Psoas muscle (tissue), 8 donors: ENCODE measurements around the gene RTL1. TPM values are rescaled to one million over a fixed set of nuclear protein-coding genes. Genes with fewer than 3 reads are reported as not detected.

ENCODE experiments used
- ATAC-seq, 4 donors: fragments of 200-7000 bp; cut with Tn5 transposase; one replicate each; pipeline ENCODE4 v1.9.1; 2020; ENCODE audit warnings: moderate library complexity in 3 of 4, mild to moderate bottlenecking in 2 of 4
- DNase-seq, 2 donors: peaks; one replicate each; pipeline ENCODE4 v3.0.0-alpha.2; 2020
- H3K27ac ChIP-seq: fragments of 200-600 bp; one replicate; pipeline ENCODE4 v1.8.0; 2022
- H3K27me3 ChIP-seq, 3 donors: fragments of 200-600 bp in 1 of 3; one replicate each; pipeline versions ENCODE4 v1.6.1 to v1.8.0; 2013 to 2022; ENCODE audit warnings: low read length in 2 of 3, mild to moderate bottlenecking in 2 of 3, moderate library complexity in 1 of 3; ENCODE audit not compliant: insufficient read depth in 3 of 3
- H3K36me3 ChIP-seq, 2 donors: fragments of 200-600 bp in 1 of 2; one replicate each; pipeline versions ENCODE4 v1.6.1 to v1.8.0; 2013 to 2022; ENCODE audit warnings: low read depth in 1 of 2, mild to moderate bottlenecking in 1 of 2, moderate library complexity in 1 of 2; ENCODE audit not compliant: insufficient read depth in 1 of 2
- H3K4me1 ChIP-seq: fragments of 200-600 bp; one replicate; pipeline ENCODE4 v1.8.0; 2022
- H3K4me3 ChIP-seq: fragments of 200-600 bp; one replicate; pipeline ENCODE4 v1.8.0; 2022; ENCODE audit warnings: mild to moderate bottlenecking
- H3K9me3 ChIP-seq: fragments of 200-600 bp; one replicate; pipeline ENCODE4 v1.8.0; 2022
- WGBS, 3 donors: extraction: QIAGEN DNeasy Blood & Tissue Kit; methylation state at CpG; one replicate each; pipeline versions ENCODE4 v1.1.6 to v1.1.7; 2013; 5-methylcytosine and 5-hydroxymethylcytosine counted together
- intact Hi-C, 2 donors: fragments of 100-400 bp; cut with DNase I; formaldehyde crosslinking; loops; one replicate each; pipeline versions ENCODE4 v1.11.0 to v1.14.2; 2022
- polyA plus RNA-seq, 3 donors: library from polyadenylated mRNA; stranded (reverse); fragments of 200-250 nt; gene quantifications; one replicate each; pipeline ENCODE4 v1.2.3, GENCODE V29; 2013
- total RNA-seq, 4 donors: library from RNA; stranded (reverse); fragmentation: NEBNext Ultra II Directional in 2 of 4; extraction: Animal tissue kit (Norgen Biotek cat#: 25700) in 2 of 4; gene quantifications; one replicate each; pipeline versions ENCODE4 v1.2.1 to v1.2.4, GENCODE V29; 2021 to 2023
- TF ChIP-seq, protein P1 (sequence below): fragments of 200-600 bp; IDR thresholded peaks from one replicate; pipeline ENCODE4 v1.8.0; 2022; ENCODE audit warnings: antibody characterized with exemption
- donor health status: healthy with polysubstance abuse.
- donor health status: DM: no; HTN: no; CAD: no; lungs with moderate emphysema.
- donor health status: Bipolar disorder and iron deficiency.
- donor health status: healthy.
- donor health status: DM: yes; HTN: yes; CAD: no.
- donor health status: DM: no; HTN: no; CAD: no.
- donor health status: DM: no; HTN: no; CAD: no.
- donor health status: DM: yes; HTN: yes; CAD: no.

The RTL1 gene
- total and polyA plus RNA-seq, 7 donors, result 0.01 TPM; not detected in 6

DNA sequence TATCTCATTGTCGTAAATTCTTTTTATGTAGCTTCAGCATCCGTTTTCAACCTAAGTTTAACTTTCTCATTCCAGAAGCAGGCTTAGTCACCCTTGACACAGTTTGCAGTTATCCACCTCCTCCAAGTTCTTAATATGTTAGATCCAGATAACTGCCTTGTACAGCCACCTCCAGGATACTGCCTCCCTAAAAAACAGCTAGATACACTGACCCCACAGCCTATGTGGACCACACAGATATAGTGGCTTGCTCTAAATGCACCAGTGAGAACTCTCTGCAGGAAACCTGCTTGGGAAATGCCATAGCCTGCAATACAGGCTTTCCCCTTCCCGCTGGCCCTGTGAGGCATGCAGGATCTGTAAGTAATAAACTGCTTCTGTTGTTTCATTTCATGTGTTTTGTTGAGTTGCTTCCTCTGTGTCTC is 11.1 kb upstream of the RTL1 start:
- peaks cover 0 to 6% (median 3%) of the 10 kb centered on the region in 3 donors for H3K27me3 ChIP-seq
- TF ChIP-seq, protein P1, sequence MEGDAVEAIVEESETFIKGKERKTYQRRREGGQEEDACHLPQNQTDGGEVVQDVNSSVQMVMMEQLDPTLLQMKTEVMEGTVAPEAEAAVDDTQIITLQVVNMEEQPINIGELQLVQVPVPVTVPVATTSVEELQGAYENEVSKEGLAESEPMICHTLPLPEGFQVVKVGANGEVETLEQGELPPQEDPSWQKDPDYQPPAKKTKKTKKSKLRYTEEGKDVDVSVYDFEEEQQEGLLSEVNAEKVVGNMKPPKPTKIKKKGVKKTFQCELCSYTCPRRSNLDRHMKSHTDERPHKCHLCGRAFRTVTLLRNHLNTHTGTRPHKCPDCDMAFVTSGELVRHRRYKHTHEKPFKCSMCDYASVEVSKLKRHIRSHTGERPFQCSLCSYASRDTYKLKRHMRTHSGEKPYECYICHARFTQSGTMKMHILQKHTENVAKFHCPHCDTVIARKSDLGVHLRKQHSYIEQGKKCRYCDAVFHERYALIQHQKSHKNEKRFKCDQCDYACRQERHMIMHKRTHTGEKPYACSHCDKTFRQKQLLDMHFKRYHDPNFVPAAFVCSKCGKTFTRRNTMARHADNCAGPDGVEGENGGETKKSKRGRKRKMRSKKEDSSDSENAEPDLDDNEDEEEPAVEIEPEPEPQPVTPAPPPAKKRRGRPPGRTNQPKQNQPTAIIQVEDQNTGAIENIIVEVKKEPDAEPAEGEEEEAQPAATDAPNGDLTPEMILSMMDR, result no peak
- H3K4me1 ChIP-seq, result no peaks in the 10 kb centered on the region
- no peaks in the 10 kb centered on the region for H3K9me3 ChIP-seq
- no peak for DNase-seq
- ATAC-seq, result no peak
- WGBS, 3 donors, result 66 to 77% (median 72%) methylated on average over 3 of the region's 3 CpGs
- H3K4me3 ChIP-seq, result no peak overlapping the region
- no peaks in the 10 kb centered on the region for H3K36me3 ChIP-seq
- H3K27ac ChIP-seq, result no peak overlapping the region
- intact Hi-C loops, result no loop called here

DNA sequence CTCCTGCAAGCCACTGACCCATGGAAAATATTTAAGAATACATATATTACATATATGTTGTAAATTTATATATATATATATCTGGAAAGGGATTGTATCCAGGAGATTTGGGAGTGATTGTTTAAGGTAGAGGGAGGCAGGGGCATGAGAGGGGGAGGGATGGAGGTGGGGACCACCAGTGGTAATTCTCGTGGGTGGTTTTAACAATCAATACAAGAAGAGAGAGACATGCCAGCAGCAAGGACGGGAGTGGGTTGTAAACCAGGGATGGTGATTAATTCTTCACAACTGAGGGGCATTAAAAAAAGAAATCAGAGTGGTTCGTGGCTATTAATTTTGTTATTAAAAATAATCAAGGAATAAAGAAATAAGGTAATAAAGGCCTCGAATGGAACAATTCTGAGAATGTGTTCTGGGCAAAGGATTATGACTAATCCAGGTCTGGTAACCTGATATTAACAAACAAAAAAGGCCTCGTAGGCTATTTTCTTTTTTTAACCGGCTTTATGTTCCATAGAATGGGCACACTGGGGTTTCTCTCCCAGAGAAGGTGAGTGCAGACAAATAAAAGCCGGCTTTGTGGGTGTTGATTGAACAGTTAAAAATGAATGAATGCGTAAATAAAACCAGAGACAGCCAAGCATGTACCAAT is 8.3 kb upstream of the RTL1 start:
- WGBS, 3 donors, result 54 to 70% (median 61%) methylated on average over 8 of the region's 8 CpGs

DNA sequence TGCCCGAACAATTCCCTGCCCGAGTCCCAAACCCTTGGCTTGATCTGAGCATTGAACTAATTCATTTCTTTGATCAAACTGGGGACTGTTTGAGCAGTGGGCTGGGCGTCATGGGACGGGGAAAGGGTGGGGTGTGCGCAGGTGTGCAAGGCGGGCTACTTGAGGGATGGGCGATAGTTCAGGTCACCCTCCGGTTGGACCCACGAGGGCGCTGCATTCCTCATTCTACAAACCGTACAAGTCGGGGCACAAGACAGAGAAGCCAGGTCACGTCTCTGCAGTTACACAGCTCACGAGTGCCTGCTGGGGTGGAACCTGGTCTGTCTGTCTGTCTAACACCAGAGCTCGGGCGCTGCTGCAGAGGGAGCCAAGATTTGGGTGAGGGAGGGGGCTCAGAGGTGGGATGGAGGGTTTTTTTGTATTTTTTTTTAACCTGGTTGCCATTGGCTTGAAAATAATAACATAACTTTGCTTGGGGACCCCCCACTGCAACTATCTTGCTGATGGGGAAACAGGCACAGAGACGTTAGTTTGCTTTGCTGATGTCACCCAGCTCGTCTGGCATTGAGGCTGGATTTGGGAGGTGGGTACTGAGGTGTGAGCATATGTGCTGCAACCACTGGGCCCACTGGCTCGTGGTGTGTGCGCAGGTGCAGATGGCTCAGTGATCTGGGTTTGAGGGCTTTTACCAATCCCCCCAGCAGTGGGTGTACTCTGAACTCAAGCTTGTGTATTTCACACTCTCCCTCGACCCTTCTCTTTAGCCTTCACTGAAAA is 7.6 kb upstream of the RTL1 start:
- WGBS, 3 donors, result 84 to 90% (median 87%) methylated on average over 21 of the region's 21 CpGs
- Histone ChIP-seq H3K9me3 (no peaks in the 10 kb centered on the region), H3K27ac (no peak overlapping the region), H3K27me3 (peaks cover 0 to 19% (median 3%) of the 10 kb centered on the region in 3 donors), H3K4me1 (no peaks in the 10 kb centered on the region), H3K4me3 (no peak overlapping the region), H3K36me3 (no peaks in the 10 kb centered on the region)
- TF ChIP-seq, protein P1, result no peak
- DNase-seq, result no peak
- no peak for ATAC-seq
- intact Hi-C loops, result no loop called here

More for the DNA sequence above, 8.3 kb upstream of the RTL1 start:
- ATAC-seq (no peak), DNase-seq (no peak)
- intact Hi-C loops, result no loop called here
- no peak overlapping the region for H3K4me3 ChIP-seq
- no peaks in the 10 kb centered on the region for H3K4me1 ChIP-seq
- no peaks in the 10 kb centered on the region for H3K9me3 ChIP-seq
- no peaks in the 10 kb centered on the region for H3K36me3 ChIP-seq
- H3K27ac ChIP-seq, result no peak overlapping the region
- TF ChIP-seq, protein P1, result no peak
- H3K27me3 ChIP-seq, result peaks cover 0 to 13% (median 3%) of the 10 kb centered on the region in 3 donors

DNA sequence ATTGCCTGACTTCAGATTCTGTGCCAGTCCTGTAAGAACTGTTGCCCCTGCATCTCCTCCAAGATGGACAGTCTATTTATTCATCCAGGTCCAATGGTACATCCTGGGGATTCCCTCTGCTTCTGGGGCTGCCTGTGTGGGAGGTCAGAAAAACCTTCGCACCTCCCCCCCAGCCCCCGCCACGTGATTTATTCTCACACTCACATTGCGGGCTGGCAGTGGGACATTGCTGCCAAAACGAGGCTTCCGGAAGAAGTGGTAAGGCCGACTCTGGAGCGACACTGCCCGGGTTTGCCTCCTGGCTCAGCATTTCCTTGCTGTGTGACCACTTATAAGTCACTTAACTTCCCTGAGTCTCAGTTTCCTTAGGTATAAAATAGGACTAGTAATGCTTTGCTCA is 5.9 kb upstream of the RTL1 start:
- TF ChIP-seq, protein P1, result no peak
- no peaks in the 10 kb centered on the region for H3K36me3 ChIP-seq

More for the DNA sequence above, 5.9 kb upstream of the RTL1 start:
- 76 to 92% (median 78%) methylated on average over 9 of the region's 9 CpGs for WGBS, 3 donors
- intact Hi-C loops, result loop anchor here in 1 of 2 donors (10.0 kb wide), 1 partner anchor 475 kb away; no protein-coding TSS in a partner anchor
- DNase-seq (no peak), ATAC-seq (no peak)
- Histone ChIP-seq H3K27ac (no peak overlapping the region), H3K4me3 (no peak overlapping the region), H3K4me1 (no peaks in the 10 kb centered on the region), H3K9me3 (no peaks in the 10 kb centered on the region), H3K27me3 (peaks cover 0 to 31% (median under 1%) of the 10 kb centered on the region in 3 donors)
